OCI-LY1 (cell line): ENCODE results near the gene CDC37.
"Not testable (repeated sequence)": the region's sequence is repeated elsewhere in the genome, so short reads cannot be mapped to it uniquely, and the experiment has no call there.

Experiments used
- H2AFZ ChIP-seq: fragments of 200-600 bp; sonication (generic), shearing (Covaris generic); 2 replicates; pipeline ENCODE4 v1.6.0; 2014; ENCODE audit warnings: antibody characterized with exemption, mild to moderate bottlenecking, low read length
- H3F3A ChIP-seq: fragments of 200-600 bp; sonication (generic), shearing (Covaris generic); 2 replicates; pipeline ENCODE4 v1.6.0; 2014; ENCODE audit warnings: mild to moderate bottlenecking, antibody characterized with exemption, low read length, moderate library complexity; ENCODE audit not compliant: insufficient read depth
- H3K27ac ChIP-seq: fragments of 200-600 bp; sonication (generic); 2 replicates; pipeline ENCODE4 v1.5.1; 2014; ENCODE audit warnings: low read length, mixed run types, mild to moderate bottlenecking, low read depth; ENCODE audit not compliant: poor library complexity, severe bottlenecking
- H3K27me3 ChIP-seq: fragments of 200-600 bp; sonication (generic); 2 replicates; pipeline ENCODE4 v1.6.0; 2014; ENCODE audit warnings: antibody characterized with exemption, mild to moderate bottlenecking, low read length, moderate library complexity; ENCODE audit not compliant: insufficient read depth
- H3K36me3 ChIP-seq: fragments of 200-600 bp; sonication (generic); 2 replicates; pipeline ENCODE4 v1.6.1; 2014; ENCODE audit warnings: mild to moderate bottlenecking, antibody characterized with exemption, low read length, moderate library complexity, mixed read lengths; ENCODE audit not compliant: insufficient read depth
- H3K4me1 ChIP-seq: fragments of 200-600 bp; sonication (generic); 2 replicates; pipeline ENCODE4 v1.5.1; 2014; ENCODE audit warnings: mild to moderate bottlenecking, low read length, moderate library complexity; ENCODE audit not compliant: insufficient read depth, severe bottlenecking
- H3K4me2 ChIP-seq: fragments of 200-600 bp; sonication (generic), shearing (Covaris generic); 2 replicates; pipeline ENCODE4 v1.6.1; 2014; ENCODE audit warnings: low read length
- H3K4me3 ChIP-seq: fragments of 200-600 bp; sonication (generic); 2 replicates; pipeline ENCODE4 v1.5.1; 2014; ENCODE audit warnings: low read length, low read depth, mild to moderate bottlenecking, mixed read lengths; ENCODE audit not compliant: poor library complexity, severe bottlenecking
- H3K79me2 ChIP-seq: fragments of 200-600 bp; shearing (Covaris generic); 2 replicates; pipeline ENCODE4 v1.6.1; 2016; ENCODE audit warnings: mixed run types, low read length, mixed read lengths; ENCODE audit not compliant: insufficient read depth
- H3K9ac ChIP-seq: fragments of 200-600 bp; sonication (generic), shearing (Covaris generic); 2 replicates; pipeline ENCODE4 v1.6.1; 2014; ENCODE audit warnings: mild to moderate bottlenecking, low read length, mixed read lengths
- H3K9me2 ChIP-seq: fragments of 200-600 bp; sonication (generic), shearing (Covaris generic); 2 replicates; pipeline ENCODE4 v1.6.1; 2014; ENCODE audit warnings: low read depth, mild to moderate bottlenecking, low read length, mixed read lengths
- H3K9me3 ChIP-seq: fragments of 200-600 bp; shearing (Covaris generic); 2 replicates; pipeline ENCODE4 v1.6.1; 2014; ENCODE audit warnings: low read length, mixed read lengths
- H4K20me1 ChIP-seq: fragments of 200-600 bp; sonication (generic), shearing (Covaris generic); 2 replicates; pipeline ENCODE4 v1.6.0; 2016; ENCODE audit warnings: mild to moderate bottlenecking, low read length; ENCODE audit not compliant: insufficient read depth
- CTCF ChIP-seq: fragments of 200-600 bp; sonication (generic), shearing (Covaris generic); IDR thresholded peaks from 2 replicates; pipeline ENCODE4 v1.5.1; 2017; ENCODE audit warnings: mild to moderate bottlenecking, antibody characterized with exemption, low read length, moderate library complexity, mixed read lengths
- EZH2 ChIP-seq: fragments of 200-600 bp; sonication (generic), shearing (Covaris generic); IDR thresholded peaks from 2 replicates; pipeline ENCODE4 v1.8.0; 2017; ENCODE audit warnings: borderline replicate concordance, mixed run types, mild to moderate bottlenecking, antibody characterized with exemption, low read length, moderate library complexity, mixed read lengths

The CDC37 gene

DNA sequence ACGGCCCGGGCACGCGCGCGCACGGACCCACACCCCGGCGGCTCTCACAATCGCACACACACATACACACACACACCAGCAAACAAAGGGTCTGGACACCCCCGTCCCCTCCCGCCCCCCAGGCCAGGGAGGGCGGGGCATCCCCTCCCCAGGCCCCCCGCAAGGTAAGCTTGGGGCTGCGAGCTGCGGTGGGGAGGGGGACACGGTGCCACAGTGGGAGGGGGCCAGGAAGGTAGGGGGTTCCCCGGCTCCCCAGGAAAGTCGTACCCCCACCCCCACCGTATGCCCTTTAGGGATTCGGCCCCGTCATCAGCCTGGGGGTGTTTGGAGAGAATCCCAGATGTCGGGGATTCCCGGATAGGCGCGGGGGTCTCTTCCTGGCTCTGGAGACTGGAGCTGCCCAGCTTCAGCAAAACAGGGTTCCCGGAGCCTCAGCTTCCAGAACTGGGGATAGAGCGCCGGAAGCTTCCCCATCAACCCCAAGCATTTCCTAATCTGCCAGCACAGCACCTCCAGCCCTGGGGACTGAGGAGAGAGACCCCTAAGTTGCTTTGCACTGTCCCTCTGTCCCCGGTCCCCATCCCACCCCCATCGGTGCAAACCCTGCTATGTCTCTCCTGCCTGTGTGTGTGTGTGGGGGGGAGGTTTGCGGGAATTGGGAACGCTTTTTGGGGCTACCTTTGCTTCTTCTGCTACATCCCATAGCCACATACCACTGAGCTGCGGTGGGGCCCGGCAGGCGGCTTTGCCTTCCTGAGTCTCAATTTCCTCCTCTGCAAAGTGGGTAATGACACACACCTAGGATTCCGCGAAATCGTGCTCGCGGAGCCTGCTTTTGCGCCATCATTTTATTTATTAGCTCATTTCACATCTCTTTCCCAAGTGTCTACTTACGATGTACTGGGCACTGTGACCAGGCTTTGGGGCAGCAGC is 1.8 kb upstream of the CDC37 start:
- no peak overlapping the region for H3K4me3 ChIP-seq
- no peaks in the 10 kb centered on the region; the same call in 1 of the 2 replicates for H3K27me3 ChIP-seq
- no peaks in the 10 kb centered on the region for H3K9me2 ChIP-seq
- H3K36me3 ChIP-seq = peaks cover 3% of the 10 kb centered on the region; the same call in 1 of the 2 replicates
- peaks cover 13% of the 10 kb centered on the region for H3K79me2 ChIP-seq
- H3F3A ChIP-seq = no peaks in the 10 kb centered on the region
- TF ChIP-seq CTCF = no peak
- TF ChIP-seq EZH2 = no peak
- H3K4me1 ChIP-seq = peaks cover 48% of the 10 kb centered on the region
- no peaks in the 10 kb centered on the region for H4K20me1 ChIP-seq
- no peaks in the 10 kb centered on the region for H3K9me3 ChIP-seq
- no peak overlapping the region for H3K27ac ChIP-seq
- no peak overlapping the region for H3K9ac ChIP-seq
- no peak overlapping the region for H3K4me2 ChIP-seq
- H2AFZ ChIP-seq = no peak overlapping the region

- peaks cover 57% of the 10 kb centered on the region for H3K4me1 ChIP-seq
- no peaks in the 10 kb centered on the region for H3K9me3 ChIP-seq
- H4K20me1 ChIP-seq = no peaks in the 10 kb centered on the region
- H2AFZ ChIP-seq = no peak overlapping the region
- peak overlapping the region; percentile 99 for H3K9ac ChIP-seq
- no peaks in the 10 kb centered on the region for H3F3A ChIP-seq
- H3K4me2 ChIP-seq = peak overlapping the region; percentile 91
- peaks cover 18% of the 10 kb centered on the region; the same call in 1 of the 2 replicates for H3K36me3 ChIP-seq
- no peak for TF ChIP-seq EZH2
- TF ChIP-seq CTCF = no peak
- no peaks in the 10 kb centered on the region for H3K9me2 ChIP-seq
- peaks cover 15% of the 10 kb centered on the region for H3K79me2 ChIP-seq
- H3K27me3 ChIP-seq = no peaks in the 10 kb centered on the region
- H3K4me3 ChIP-seq = peak overlapping the region; percentile 100
- H3K27ac ChIP-seq = peak overlapping the region; percentile 41
These were observed 802 bp downstream of the CDC37 start for GRCh38 chr19:10402441-10403038.

DNA sequence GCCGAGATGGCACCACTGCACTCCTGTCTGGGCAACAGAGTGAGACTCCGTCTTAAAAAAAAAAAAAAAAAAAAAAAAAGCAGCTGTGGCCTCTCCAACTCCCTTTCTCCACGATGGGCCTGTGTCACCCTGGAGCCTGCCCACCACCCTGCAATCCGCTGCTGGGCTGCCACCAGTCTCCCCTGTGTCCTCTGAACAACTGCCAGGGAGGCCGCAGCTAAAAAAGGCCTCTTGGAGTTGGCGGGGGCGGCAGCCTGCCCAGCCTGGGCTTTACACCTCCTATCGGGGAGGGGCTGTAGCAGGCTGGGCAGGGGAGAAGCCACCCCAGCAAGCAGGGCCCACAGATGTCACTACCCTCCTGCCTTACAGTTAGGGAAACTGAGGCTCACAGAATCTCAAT is 3.5 kb downstream of the CDC37 start:
- no peaks in the 10 kb centered on the region for H3K9me3 ChIP-seq
- no peak overlapping the region for H3K4me3 ChIP-seq
- TF ChIP-seq EZH2 (no peak), CTCF (no peak)
- no peaks in the 10 kb centered on the region for H3F3A ChIP-seq
- no peaks in the 10 kb centered on the region for H3K27me3 ChIP-seq
- H3K4me2 ChIP-seq = 0 out of 2 replicates have a peak overlapping the region, but pooled peaks have one; percentile 91
- H2AFZ ChIP-seq = no peak overlapping the region
- H3K36me3 ChIP-seq = peaks cover 31% of the 10 kb centered on the region
- H3K9ac ChIP-seq = no peak overlapping the region
- H3K79me2 ChIP-seq = peaks cover 15% of the 10 kb centered on the region
- no peaks in the 10 kb centered on the region for H4K20me1 ChIP-seq
- no peaks in the 10 kb centered on the region for H3K9me2 ChIP-seq
- H3K4me1 ChIP-seq = peaks cover 57% of the 10 kb centered on the region
- H3K27ac ChIP-seq = peak overlapping the region; percentile 66

DNA sequence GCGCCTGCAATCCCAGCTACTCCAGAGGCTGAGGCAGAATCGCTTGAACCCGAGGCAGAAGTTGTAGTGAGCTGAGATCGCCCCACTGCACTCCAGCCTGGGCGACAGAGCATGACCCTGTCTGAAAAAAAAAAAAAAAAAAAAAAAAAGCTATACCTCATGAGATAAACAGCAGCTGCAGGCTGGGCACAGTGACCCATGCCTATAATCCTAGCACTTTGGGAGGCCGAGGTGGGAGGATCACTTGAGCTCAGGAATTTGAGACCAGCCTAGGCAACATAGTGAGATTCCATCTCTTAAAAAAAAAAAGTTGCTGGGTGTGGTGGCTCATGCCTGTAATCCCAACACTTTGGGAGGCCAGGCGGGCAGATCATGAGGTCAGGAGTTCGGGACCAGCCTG is 4.0 kb downstream of the CDC37 start:
- Histone ChIP-seq H3K9ac (peak overlapping the region; percentile 14; the same call in 1 of the 2 replicates), H3K36me3 (peaks cover 35% of the 10 kb centered on the region), H3K27ac (peak overlapping the region; percentile 69), H3K4me2 (peak overlapping the region; percentile 18; the same call in 1 of the 2 replicates), H3K4me1 (peaks cover 52% of the 10 kb centered on the region), H3K79me2 (peaks cover 15% of the 10 kb centered on the region)
- not testable (repeated sequence) for H3K4me3 ChIP-seq, H3K27me3 ChIP-seq, H3K9me2 ChIP-seq, H4K20me1 ChIP-seq, H3F3A ChIP-seq, H2AFZ ChIP-seq, H3K9me3 ChIP-seq
